Osteoblast (primary cell): ENCODE data around the gene NMU. TPM values are rescaled to one million over a fixed set of nuclear protein-coding genes. Genes with fewer than 3 reads are reported as not detected.
"Not testable (repeated sequence)": the region's sequence is repeated elsewhere in the genome, so short reads cannot be mapped to it uniquely, and the experiment has no call there.

Source experiments
- DNase-seq: peaks from one replicate; pipeline ENCODE4 v3.0.0; 2011; ENCODE audit warnings: low spot score, mixed read lengths; ENCODE audit not compliant: insufficient read length; ENCODE audit errors: missing footprints
- H2AFZ ChIP-seq: 2 replicates; pipeline ENCODE4 v1.6.0; 2011; ENCODE audit warnings: mild to moderate bottlenecking, low read length
- H3K27ac ChIP-seq: 2 replicates; pipeline ENCODE4 v1.5.1; 2011; ENCODE audit warnings: mild to moderate bottlenecking, low read depth, low read length, moderate library complexity
- H3K27me3 ChIP-seq: 2 replicates; pipeline ENCODE4 v1.6.0; 2012; ENCODE audit warnings: mild to moderate bottlenecking, control low read depth, inconsistent platforms, low read length, moderate library complexity; ENCODE audit not compliant: insufficient read depth
- H3K36me3 ChIP-seq: 2 replicates; pipeline ENCODE4 v1.5.1; 2011; ENCODE audit warnings: mild to moderate bottlenecking, low read length, control low read depth, moderate library complexity; ENCODE audit not compliant: insufficient read depth
- H3K4me1 ChIP-seq: 2 replicates; pipeline ENCODE4 v1.5.1; 2011; ENCODE audit warnings: mild to moderate bottlenecking, low read length, control low read depth, moderate library complexity; ENCODE audit not compliant: insufficient read depth
- H3K4me2 ChIP-seq: 2 replicates; pipeline ENCODE4 v1.6.0; 2011; ENCODE audit warnings: mild to moderate bottlenecking, low read length; ENCODE audit not compliant: insufficient read depth
- H3K4me3 ChIP-seq: fragments of 200-600 bp; sonication (generic); 3 replicates; pipeline ENCODE4 v1.5.1; 2012; ENCODE audit warnings: mild to moderate bottlenecking, low read length, inconsistent platforms; ENCODE audit not compliant: insufficient read depth
- H3K79me2 ChIP-seq: 2 replicates; pipeline ENCODE4 v1.6.0; 2012; ENCODE audit warnings: mild to moderate bottlenecking, low read length, control low read depth, inconsistent platforms; ENCODE audit not compliant: insufficient read depth
- H3K9me3 ChIP-seq: 2 replicates; pipeline ENCODE4 v1.5.1; 2011; ENCODE audit warnings: low read depth, low read length, control low read depth
- H4K20me1 ChIP-seq: 2 replicates; pipeline ENCODE4 v1.6.0; 2012; ENCODE audit warnings: mild to moderate bottlenecking, low read length, control low read depth; ENCODE audit not compliant: insufficient read depth
- CTCF ChIP-seq: IDR thresholded peaks from 2 replicates; pipeline ENCODE4 v1.5.1; 2011; ENCODE audit warnings: mild to moderate bottlenecking, low read depth, low read length, moderate library complexity; ENCODE audit errors: extremely low read depth
- total RNA-seq: library from RNA; depleted of rRNA; stranded (reverse); fragments of >200 nt; gene quantifications from 2 replicates; pipeline ENCODE4 v1.2.3, GENCODE V29; 2012

The NMU gene
- total RNA-seq, 1 donor: not detected

GRCh38 chr4:55560096-55560495 is 76.0 kb downstream of the NMU start:
- no peak for DNase-seq
- H2AFZ ChIP-seq: no peak overlapping the region
- H3K9me3 ChIP-seq: no peaks in the 10 kb centered on the region
- H3K36me3 ChIP-seq: no peaks in the 10 kb centered on the region
- no peaks in the 10 kb centered on the region for H3K4me1 ChIP-seq
- no peak for TF ChIP-seq CTCF
- no peaks in the 10 kb centered on the region for H4K20me1 ChIP-seq
- no peak overlapping the region for H3K4me2 ChIP-seq
- H3K27me3 ChIP-seq: peaks cover 19% of the 10 kb centered on the region
- no peak overlapping the region for H3K4me3 ChIP-seq
- no peaks in the 10 kb centered on the region for H3K79me2 ChIP-seq
- no peak overlapping the region for H3K27ac ChIP-seq

GRCh38 chr4:55554453-55555030 is 81.6 kb downstream of the NMU start:
- peak overlapping the region; percentile 94 for H3K4me2 ChIP-seq
- no peaks in the 10 kb centered on the region for H3K9me3 ChIP-seq
- peak; percentile 67 for TF ChIP-seq CTCF
- peak; percentile 44 for DNase-seq
- peaks cover 25% of the 10 kb centered on the region for H3K4me1 ChIP-seq
- no peak overlapping the region for H2AFZ ChIP-seq
- H3K36me3 ChIP-seq: no peaks in the 10 kb centered on the region
- H3K27ac ChIP-seq: peak overlapping the region; percentile 96
- H3K4me3 ChIP-seq: no peak overlapping the region
- no peaks in the 10 kb centered on the region for H3K79me2 ChIP-seq
- no peaks in the 10 kb centered on the region for H3K27me3 ChIP-seq
- no peaks in the 10 kb centered on the region for H4K20me1 ChIP-seq

- H3K4me2 ChIP-seq: peak overlapping the region; percentile 94
- TF ChIP-seq CTCF: no peak
- H3K4me1 ChIP-seq: peaks cover 30% of the 10 kb centered on the region
- H4K20me1 ChIP-seq: no peaks in the 10 kb centered on the region
- H3K79me2 ChIP-seq: no peaks in the 10 kb centered on the region
- peak; percentile 76 for DNase-seq
- H3K9me3 ChIP-seq: no peaks in the 10 kb centered on the region
- H3K4me3 ChIP-seq: peak overlapping the region; percentile 73
- H3K27ac ChIP-seq: peak overlapping the region; percentile 96
- H3K27me3 ChIP-seq: no peaks in the 10 kb centered on the region
- peak overlapping the region; percentile 95 for H2AFZ ChIP-seq
- H3K36me3 ChIP-seq: no peaks in the 10 kb centered on the region
These were observed 82.5 kb downstream of the NMU start for GRCh38 chr4:55553441-55554201.

GRCh38 chr4:55551964-55552363 is 84.1 kb downstream of the NMU start:
- H4K20me1 ChIP-seq, H3K4me2 ChIP-seq, H3K79me2 ChIP-seq, H3K9me3 ChIP-seq, H3K27ac ChIP-seq, H3K27me3 ChIP-seq, H2AFZ ChIP-seq, H3K4me3 ChIP-seq, H3K36me3 ChIP-seq, DNase-seq: not testable (repeated sequence)
- peaks cover 40% of the 10 kb centered on the region for H3K4me1 ChIP-seq
